OCI-LY3 (cell line): ENCODE measurements around the gene RIF1.

Source experiments
- H2AFZ ChIP-seq: fragments of 200-600, 300-600 bp; shearing (Covaris generic); 2 replicates; pipeline ENCODE4 v1.6.0; 2014; ENCODE audit warnings: antibody characterized with exemption, low read depth, low read length
- H3K27ac ChIP-seq: fragments of 200-600, 300-600 bp; sonication (generic); 2 replicates; pipeline ENCODE4 v1.5.1; 2014; ENCODE audit warnings: mild to moderate bottlenecking, low read length, moderate library complexity, mixed read lengths
- H3K27me3 ChIP-seq: fragments of 200-600, 300-600 bp; sonication (generic); 2 replicates; pipeline ENCODE4 v1.6.1; 2014; ENCODE audit warnings: low read depth, low read length, mixed read lengths
- H3K36me3 ChIP-seq: fragments of 200-600, 300-600 bp; sonication (generic); replicated peaks from 2 replicates; pipeline ENCODE3; 2014; ENCODE audit warnings: low read depth, low read length, mixed read lengths
- H3K4me1 ChIP-seq: fragments of 300-600, 200-600 bp; sonication (generic); 2 replicates; pipeline ENCODE4 v1.6.1; 2014; ENCODE audit warnings: low read length, mixed read lengths
- H3K4me2 ChIP-seq: fragments of 200-600, 300-600 bp; sonication (generic); 2 replicates; pipeline ENCODE4 v1.6.1; 2014; ENCODE audit warnings: low read length, mixed read lengths
- H3K4me3 ChIP-seq: fragments of 300-600, 200-600 bp; sonication (generic); 2 replicates; pipeline ENCODE4 v1.5.1; 2014; ENCODE audit warnings: antibody characterized with exemption, mild to moderate bottlenecking, low read length, moderate library complexity
- H3K79me2 ChIP-seq: fragments of 300-600, 200-600 bp; shearing (Covaris generic); 2 replicates; pipeline ENCODE4 v1.6.1; 2014; ENCODE audit warnings: mild to moderate bottlenecking, low read length, mixed read lengths
- H3K9ac ChIP-seq: fragments of 300-600, 200-600 bp; shearing (Covaris generic); 2 replicates; pipeline ENCODE4 v1.6.0; 2014; ENCODE audit warnings: mild to moderate bottlenecking, low read length, moderate library complexity
- H3K9me3 ChIP-seq: fragments of 200-600, 300-600 bp; shearing (Covaris generic); 2 replicates; pipeline ENCODE4 v1.6.1; 2014; ENCODE audit warnings: low read length, mixed read lengths; ENCODE audit not compliant: insufficient read depth
- H4K20me1 ChIP-seq: fragments of 200-600, 300-600 bp; sonication (generic); 2 replicates; pipeline ENCODE4 v1.6.1; 2016; ENCODE audit warnings: low read length, mixed read lengths; ENCODE audit not compliant: insufficient read depth
- EZH2phosphoT487 ChIP-seq: fragments of 200-600 bp; shearing (Covaris generic); IDR thresholded peaks from 2 replicates; pipeline ENCODE4 v1.6.1; 2018; ENCODE audit warnings: antibody characterized with exemption, mixed run types, low read depth
- TF ChIP-seq, protein P1 (sequence below): fragments of 200-600, 300-600 bp; sonication (generic); IDR thresholded peaks from 2 replicates; pipeline ENCODE4 v1.5.1; 2014; ENCODE audit warnings: antibody characterized with exemption, low read length, low read depth

The RIF1 gene

GRCh38 chr2:151374436-151374835 is 35.3 kb upstream of the RIF1 start:
- Histone ChIP-seq H3K27me3 (no peaks in the 10 kb centered on the region), H3K79me2 (no peaks in the 10 kb centered on the region), H2AFZ (peak overlapping the region; percentile 92), H3K4me3 (peak overlapping the region; percentile 59), H3K4me2 (peak overlapping the region; percentile 69), H3K4me1 (peaks cover 15% of the 10 kb centered on the region), H3K9ac (peak overlapping the region; percentile 32; the same call in 1 of the 2 replicates), H3K27ac (peak overlapping the region; percentile 48), H4K20me1 (no peaks in the 10 kb centered on the region), H3K9me3 (no peaks in the 10 kb centered on the region), H3K36me3 (no peaks in the 10 kb centered on the region)
- TF ChIP-seq, protein P1, sequence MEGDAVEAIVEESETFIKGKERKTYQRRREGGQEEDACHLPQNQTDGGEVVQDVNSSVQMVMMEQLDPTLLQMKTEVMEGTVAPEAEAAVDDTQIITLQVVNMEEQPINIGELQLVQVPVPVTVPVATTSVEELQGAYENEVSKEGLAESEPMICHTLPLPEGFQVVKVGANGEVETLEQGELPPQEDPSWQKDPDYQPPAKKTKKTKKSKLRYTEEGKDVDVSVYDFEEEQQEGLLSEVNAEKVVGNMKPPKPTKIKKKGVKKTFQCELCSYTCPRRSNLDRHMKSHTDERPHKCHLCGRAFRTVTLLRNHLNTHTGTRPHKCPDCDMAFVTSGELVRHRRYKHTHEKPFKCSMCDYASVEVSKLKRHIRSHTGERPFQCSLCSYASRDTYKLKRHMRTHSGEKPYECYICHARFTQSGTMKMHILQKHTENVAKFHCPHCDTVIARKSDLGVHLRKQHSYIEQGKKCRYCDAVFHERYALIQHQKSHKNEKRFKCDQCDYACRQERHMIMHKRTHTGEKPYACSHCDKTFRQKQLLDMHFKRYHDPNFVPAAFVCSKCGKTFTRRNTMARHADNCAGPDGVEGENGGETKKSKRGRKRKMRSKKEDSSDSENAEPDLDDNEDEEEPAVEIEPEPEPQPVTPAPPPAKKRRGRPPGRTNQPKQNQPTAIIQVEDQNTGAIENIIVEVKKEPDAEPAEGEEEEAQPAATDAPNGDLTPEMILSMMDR: no peak
- TF ChIP-seq EZH2phosphoT487: no peak

DNA sequence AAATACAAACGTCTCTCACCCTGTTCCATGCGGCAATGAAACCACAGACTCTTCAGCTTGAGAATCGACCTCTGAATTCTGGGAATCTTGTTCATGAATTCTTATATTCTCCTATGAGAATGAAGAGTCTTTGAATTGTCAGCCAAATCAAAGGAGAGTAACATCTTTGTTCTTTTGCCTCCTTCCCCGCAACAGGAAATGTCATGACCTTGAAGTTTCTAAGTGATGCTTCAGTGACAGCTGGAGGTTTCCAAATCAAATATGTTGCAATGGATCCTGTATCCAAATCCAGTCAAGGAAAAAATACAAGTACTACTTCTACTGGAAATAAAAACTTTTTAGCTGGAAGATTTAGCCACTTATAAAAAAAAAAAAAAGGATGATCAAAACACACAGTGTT is 30.5 kb upstream of the RIF1 start:
- Histone ChIP-seq H3K27me3 (no peaks in the 10 kb centered on the region), H3K4me1 (peaks cover 11% of the 10 kb centered on the region), H3K4me3 (no peak overlapping the region), H3K36me3 (no peaks in the 10 kb centered on the region), H4K20me1 (no peaks in the 10 kb centered on the region), H3K27ac (no peak overlapping the region), H3K9me3 (no peaks in the 10 kb centered on the region), H3K79me2 (no peaks in the 10 kb centered on the region), H2AFZ (no peak overlapping the region), H3K9ac (no peak overlapping the region), H3K4me2 (no peak overlapping the region)
- no peak for TF ChIP-seq EZH2phosphoT487
- TF ChIP-seq, protein P1: no peak

- peak overlapping the region; percentile 4; the same call in 1 of the 2 replicates for H2AFZ ChIP-seq
- no peak overlapping the region for H3K27ac ChIP-seq
- no peaks in the 10 kb centered on the region for H3K9me3 ChIP-seq
- H3K79me2 ChIP-seq: no peaks in the 10 kb centered on the region
- H3K4me2 ChIP-seq: no peak overlapping the region
- H3K9ac ChIP-seq: no peak overlapping the region
- no peak overlapping the region for H3K4me3 ChIP-seq
- no peaks in the 10 kb centered on the region for H3K27me3 ChIP-seq
- TF ChIP-seq, protein P1: no peak
- no peak for TF ChIP-seq EZH2phosphoT487
- no peaks in the 10 kb centered on the region for H3K4me1 ChIP-seq
- H4K20me1 ChIP-seq: no peaks in the 10 kb centered on the region
- no peaks in the 10 kb centered on the region for H3K36me3 ChIP-seq
Measured at GRCh38 chr2:151380580-151381235, 29.0 kb upstream of the RIF1 start.

GRCh38 chr2:151381266-151381665 is 28.4 kb upstream of the RIF1 start:
- Histone ChIP-seq H3K79me2 (no peaks in the 10 kb centered on the region), H3K36me3 (no peaks in the 10 kb centered on the region), H3K4me2 (no peak overlapping the region), H3K4me1 (no peaks in the 10 kb centered on the region), H3K27me3 (no peaks in the 10 kb centered on the region), H2AFZ (no peak overlapping the region), H4K20me1 (no peaks in the 10 kb centered on the region), H3K9me3 (no peaks in the 10 kb centered on the region), H3K27ac (no peak overlapping the region), H3K4me3 (no peak overlapping the region), H3K9ac (no peak overlapping the region)
- TF ChIP-seq, protein P1: no peak
- no peak for TF ChIP-seq EZH2phosphoT487
